ENCODE data around the gene JTB.

The JTB gene

GRCh38 chr1:153953859-153954365 is 23.6 kb downstream of the JTB start:
- no peak for DNase-seq

- DNase-seq: no peak
Measured at GRCh38 chr1:153951801-153952200, 25.7 kb downstream of the JTB start.

GRCh38 chr1:153951183-153951582 is 26.3 kb downstream of the JTB start:
- DNase-seq: no peak

DNA sequence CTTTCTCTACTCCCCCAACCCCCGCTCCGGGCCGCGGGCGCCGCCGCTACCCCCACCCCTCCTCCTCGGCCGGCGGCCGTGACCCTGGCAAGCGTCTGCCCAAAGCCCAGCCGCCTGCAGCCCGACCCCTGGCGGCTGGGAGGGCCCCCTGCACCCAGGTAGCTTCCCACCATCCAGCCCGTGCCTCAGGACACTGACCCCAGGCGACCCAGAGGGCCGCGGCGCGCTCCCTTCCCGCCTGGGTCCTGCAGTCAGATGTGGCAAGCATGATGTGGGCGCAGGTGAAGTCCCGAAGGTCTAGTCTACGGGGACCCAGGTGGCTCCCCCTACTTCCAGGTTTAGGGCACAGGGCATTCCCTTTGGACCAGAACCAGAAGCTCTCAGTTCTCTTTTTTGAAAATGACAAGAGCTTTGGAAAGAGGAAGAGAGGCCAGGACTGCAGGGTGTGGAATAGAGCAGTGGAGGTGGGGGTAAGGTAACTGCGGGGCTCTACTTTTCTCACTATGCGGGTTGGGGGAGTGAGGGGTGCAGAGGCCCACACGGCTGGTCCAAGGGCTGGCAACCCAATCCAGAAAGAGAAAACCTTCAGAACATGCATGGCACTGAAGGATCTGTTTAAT is 30.7 kb downstream of the JTB start, which contains the start of gene DENND4B:
Gene DENND4B (minus strand): TSS at position 97 of the 620 bp plus-strand sequence. CDS start 2,344 bp downstream, outside the sequence.
- peak; percentile 79 to 81 for DNase-seq

DNA sequence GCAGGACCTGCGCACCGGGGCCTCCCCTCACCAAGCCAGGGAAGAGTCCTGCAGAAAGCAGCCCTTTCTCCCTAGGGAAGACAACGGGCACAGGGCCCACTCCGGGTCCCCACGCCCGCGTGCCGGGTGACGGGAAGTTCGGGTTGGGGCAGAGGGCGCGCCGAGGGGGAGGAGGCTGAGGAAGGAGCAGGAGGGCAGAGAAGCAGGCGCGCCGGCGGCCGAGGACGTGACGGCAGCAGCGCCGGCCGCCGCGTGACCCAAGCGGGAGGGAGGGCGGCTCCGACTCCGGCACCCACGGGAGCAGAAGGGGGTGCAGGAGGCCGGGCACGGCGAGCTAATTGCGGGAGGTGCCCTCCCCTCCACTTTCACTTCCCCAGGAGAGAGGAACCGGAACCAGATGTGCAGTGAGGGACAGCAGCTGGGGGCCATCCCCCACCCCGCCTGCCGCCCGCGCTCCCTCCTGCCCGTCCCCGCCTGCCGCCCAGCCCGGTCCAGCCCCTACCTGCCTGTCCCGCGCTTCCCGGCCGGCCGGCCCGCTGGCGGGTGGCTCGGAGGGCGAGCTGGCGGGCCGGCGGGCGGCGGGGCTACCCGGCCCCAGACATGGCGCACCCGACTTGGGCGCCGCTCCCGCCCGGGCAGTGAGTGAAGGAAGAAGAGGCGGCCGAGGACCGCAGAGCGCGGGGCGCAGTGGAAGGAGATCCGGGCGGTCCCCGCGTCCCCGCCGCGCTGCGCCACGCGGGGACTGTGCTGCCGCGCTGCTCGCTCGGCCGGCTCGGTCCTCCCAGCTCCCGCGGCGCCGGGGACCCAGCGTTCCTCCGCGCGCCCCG is 31.5 kb downstream of the JTB start:
- peak; percentile 70 to 76 for DNase-seq

- peak; percentile 74 to 77 for DNase-seq
Measured at GRCh38 chr1:153945131-153945794, 32.2 kb downstream of the JTB start.

DNA sequence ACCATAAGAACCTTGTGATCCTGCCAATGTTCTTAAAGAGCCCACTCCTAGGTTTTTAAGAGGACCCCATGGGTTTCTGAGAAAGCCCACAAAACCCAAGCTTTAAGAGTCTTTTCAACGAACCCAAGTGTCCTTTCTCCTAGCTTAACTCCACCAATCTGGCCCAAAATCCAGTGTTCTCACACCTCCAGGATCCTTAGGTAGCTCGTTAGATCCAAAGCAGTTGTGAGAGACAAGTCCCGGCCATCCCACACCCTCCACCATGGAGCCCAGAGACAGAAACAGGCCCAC is 32.7 kb downstream of the JTB start:
- DNase-seq: no peak

GRCh38 chr1:153944005-153944826 is 33.3 kb downstream of the JTB start:
- DNase-seq: no peak

DNA sequence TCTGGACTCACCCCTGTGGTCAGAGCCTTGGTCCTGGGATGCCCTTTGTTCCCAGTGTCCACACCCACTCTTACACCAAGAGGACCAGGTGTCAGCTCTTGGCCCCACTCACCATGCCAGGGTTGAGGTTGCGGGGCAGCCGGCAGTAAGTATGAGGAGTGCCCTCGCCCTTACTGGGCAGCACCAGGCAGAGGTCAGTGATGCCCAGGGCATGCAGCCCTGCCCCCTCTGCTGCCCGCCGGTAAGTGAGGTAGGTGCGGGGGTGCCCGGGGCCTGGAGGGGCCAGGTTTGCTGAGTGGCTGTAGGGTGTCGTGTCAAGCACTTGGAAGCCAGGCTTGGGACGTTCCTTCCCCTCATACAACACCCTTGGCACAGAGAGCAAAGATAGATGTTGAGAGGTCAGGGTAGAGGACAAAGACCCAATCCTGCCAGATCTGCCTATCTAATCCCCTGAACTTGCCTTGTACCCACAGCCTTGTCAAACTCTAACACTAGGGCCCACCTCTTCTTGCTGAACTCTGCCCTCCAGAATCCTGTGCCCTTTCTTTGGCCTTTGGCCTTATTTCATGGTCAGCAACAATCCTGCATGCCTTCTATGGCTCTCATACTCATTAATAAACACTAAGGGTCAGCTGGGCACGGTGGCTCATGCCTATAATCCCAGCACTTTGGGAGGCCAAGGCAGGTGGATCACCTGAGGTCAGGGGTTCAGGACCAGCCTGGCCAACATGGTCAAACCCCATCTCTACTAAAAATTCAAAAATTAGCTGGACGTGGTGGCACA is 34.5 kb downstream of the JTB start:
- no peak for DNase-seq

- no peak for DNase-seq
Measured at GRCh38 chr1:153941826-153942725, 35.4 kb downstream of the JTB start.

- no peak for DNase-seq
Measured at GRCh38 chr1:153940756-153941155, 36.7 kb downstream of the JTB start.

DNA sequence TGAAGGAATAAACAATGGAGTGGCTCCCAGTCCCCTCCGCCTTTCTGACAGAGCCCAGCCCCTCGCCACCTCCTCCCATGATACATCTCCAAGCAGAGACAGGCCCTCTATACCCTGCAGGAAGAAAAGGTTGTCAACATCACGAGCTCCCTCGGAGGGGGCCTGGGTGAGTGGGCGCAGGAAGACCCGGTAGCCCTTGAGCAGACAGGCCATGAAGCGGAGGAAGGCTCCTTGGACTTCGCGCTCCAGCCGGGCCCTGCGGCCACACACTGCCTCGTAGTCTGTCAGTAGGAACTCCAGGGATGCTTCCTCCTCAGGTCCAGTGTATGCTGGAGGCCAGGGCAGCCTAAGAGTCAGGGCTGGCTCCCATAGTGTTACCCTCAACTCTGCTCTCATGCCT is 38.0 kb downstream of the JTB start:
- no peak for DNase-seq

GRCh38 chr1:153938996-153939395 is 38.5 kb downstream of the JTB start:
- DNase-seq: no peak

GRCh38 chr1:153937331-153937730 is 40.1 kb downstream of the JTB start:
- DNase-seq: no peak

DNA sequence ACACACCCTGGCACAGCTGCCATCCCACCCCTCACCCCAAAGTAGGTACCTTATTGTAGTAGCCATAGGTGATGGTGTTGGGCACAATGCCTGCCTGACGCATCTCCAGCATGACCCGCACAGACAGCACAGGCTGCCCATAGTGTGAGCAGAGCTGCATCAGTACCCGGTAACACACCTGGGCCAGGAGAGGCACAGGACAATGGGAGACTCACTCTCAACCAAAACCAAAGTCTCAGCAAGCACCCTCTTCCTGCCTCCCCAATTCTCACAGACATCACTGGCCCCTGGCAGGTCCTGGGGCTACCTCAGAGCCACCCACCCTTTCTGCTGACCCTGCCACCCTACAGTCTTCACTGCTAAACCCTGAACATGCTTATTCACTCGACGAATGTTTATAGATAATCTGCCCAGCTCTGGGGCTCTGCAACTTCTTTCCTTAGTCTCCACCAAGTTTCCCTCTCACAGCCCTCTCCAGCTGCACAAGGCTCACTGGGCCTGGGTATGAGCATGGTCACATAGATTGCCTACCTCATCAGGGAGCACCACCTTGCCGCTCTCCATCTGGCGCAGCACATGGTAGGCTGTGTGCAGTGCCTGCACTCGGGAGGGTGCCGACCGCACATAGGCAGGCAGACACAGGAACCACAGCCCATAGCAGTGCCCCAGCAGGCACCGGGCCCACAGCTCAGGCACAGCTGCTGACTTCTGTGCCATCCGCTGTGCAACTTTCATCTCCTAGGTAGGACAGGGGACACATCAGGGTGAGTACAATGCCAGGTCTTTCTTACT is 41.3 kb downstream of the JTB start:
- no peak for DNase-seq

DNA sequence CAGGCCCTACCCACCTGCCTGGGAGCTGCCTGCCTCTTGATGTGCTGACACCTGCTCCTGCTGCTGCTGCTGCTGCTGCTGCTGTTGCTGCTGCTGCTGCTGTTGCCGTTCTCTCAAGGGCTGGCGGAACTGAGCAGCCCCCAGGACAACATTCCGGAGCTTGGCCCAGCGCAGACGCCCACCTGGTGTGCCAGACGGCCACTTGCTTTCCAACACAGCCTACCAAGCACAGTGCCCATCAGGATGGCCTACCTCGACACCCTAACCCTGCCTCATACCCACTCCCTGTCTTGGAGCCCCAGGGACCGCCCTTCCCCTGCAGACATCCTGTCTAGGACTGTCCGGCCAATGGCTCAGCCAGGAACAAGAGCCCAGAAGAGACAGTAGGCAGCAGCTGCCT is 42.7 kb downstream of the JTB start:
- no peak for DNase-seq

GRCh38 chr1:153933955-153934354 is 43.5 kb downstream of the JTB start:
- DNase-seq: no peak

- no peak for DNase-seq
Measured at GRCh38 chr1:153933430-153933829, 44.0 kb downstream of the JTB start.

DNA sequence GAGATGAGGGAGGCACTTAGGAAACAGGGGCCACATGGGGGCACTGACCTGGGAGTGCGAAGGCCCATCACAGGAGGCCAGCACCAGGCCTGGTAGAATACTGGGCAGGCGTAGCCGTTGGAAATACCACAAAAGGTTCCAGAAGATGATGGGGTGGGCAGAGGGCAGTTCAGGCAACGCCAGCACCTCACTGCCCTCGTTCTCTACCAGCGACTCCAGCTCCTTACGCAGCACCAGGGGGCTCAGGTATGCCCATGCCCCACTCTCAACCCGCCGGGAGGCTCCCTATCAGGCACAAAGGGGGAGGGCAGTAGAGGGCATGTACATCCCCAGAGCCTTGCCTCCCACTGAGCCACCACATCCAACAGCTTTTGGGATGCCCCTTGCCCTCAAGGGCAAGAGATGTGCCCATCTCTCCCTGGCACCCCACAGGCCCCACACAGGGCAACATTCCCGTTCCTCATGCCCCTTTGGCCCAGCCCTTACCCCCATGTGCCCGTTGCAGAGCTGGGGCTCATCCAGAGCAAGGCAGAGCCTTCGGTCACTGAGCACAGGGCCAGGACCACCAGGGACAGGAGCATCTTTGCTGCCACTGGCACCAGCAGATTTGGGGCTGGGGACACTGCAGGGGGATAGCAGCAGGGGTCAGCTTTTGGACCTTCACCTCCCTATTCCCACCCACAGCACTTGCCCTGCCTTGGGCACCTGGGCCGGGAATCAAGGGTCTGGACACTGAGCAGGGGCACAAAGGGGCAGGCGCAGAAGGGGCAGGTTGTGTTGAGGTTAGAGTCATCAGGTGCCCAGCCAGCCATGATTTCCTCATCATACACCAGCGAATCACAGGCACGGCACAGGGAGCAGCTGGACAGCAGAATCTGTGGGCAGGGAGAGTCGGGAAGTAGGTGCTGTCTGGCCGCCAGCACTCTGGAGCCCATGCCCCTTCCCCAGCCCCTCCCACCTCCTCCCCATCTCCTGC is 45.0 kb downstream of the JTB start:
- no peak for DNase-seq
